GM19351 (cell line): ENCODE measurements around the gene ZCCHC7.
"Not testable (repeated sequence)": the region's sequence is repeated elsewhere in the genome, so short reads cannot be mapped to it uniquely, and the experiment has no call there.

Source experiments
- ATAC-seq: cut with Tn5 transposase; IDR thresholded peaks from one replicate; pipeline ENCODE4 v1.9.1; 2021; ENCODE audit warnings: mild to moderate bottlenecking, moderate library complexity; ENCODE audit not compliant: unreplicated experiment

The ZCCHC7 gene

DNA sequence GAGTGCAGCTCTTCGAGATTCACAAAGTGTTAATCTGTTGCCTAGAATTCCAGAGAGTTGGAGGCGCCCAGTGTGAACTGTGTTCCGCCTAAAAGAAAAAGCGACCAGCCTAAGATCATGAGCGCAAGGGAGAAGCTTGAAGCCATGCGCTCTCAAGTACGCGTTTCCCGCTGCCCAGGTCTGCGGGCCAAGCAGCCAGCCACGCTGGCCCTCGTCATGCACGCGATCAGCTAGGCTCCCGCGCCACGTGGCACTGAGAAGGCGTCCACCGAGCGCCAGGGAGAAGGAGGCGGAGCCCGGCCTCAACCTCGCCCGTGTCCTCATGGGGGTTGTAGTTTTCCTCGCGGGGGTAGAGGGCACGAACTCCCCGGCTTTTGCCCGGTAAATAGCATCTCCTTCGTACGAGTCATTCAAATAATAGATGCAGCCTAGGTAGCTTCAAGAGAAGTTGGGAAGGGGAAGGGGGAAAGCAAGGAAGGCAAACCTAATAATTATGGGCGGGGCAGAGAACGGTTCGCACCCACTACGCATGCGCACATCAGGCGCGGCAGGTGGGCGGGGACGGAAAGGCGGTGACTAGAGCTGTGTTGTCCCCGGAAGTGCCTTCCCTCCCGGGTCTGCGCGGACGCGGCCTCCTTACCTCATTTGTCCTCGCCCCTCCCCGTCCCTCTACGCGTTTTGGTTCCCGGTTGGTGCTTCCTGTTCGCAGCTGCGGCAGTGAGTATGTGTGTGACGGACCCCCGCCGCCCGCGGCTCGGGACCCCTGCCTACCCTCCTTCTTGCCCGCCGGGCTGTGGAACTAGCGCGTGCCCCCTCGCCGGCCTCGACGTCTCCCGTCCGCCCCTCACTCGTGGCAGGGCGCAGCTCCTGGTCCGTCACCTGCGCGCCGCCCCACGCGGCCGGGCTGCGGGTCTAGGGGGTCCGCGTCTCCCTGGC lies at the start of gene ZCCHC7:
ZCCHC7 (plus strand) TSS at position 668 of the 936 bp plus-strand sequence.
- peak; percentile 93 for ATAC-seq

DNA sequence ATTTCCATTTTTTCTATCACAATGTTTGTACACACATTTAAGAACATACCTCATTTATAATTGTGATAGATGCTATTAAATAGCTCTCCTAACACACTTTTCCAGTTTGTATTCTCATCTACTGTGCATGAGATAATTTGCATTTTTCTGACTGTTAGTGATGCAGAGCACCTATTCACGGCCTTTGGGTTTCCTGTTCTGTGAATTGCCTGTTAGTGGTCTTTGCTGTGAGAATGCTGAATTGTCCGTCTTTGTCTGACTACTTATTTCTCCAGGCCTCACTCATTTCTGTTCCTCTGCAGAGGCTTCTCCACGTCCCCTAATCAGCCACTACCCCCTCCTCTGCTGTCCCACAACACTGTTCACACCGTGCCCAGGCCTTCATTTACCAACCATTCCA lies 45.6 kb upstream of the ZCCHC7 start:
- peak; percentile 53 for ATAC-seq

DNA sequence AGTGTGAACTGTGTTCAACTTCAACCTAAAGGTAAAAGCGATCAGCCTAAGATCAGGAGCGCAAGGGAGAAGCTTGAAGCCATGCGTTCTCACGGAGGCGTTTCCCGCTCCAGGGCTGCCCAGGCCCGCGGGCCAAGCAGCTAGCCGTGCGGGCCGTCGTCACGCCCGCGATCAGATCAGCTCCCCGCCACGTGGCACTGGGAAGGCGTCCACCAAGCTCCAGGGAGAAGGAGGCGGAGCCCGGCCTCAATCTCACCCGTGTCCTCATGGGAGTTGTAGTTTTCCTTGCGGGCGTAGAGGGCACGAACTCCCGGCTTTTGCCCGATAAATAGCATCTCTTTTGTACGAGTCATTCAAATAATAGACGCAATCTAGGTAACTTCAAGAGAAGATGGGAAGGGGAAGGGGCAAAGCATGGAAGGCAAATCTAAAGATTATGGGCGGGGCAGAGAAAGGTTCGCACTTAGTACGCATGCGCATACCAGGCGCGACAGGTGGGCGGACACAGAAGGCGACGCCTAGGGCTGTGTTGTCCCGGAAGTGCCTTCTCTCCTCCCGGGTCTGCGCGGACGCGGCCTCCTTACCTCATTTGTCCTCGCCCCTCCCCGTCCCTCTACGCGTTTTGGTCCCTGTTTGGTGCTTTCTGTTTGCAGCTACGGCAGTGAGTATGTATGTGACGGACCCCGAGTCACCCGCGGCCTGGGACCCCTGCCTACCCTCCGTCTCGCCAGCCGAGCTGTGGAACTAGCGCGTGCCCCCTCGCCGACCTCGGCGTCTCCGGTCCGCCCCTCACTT lies 40.8 kb upstream of the ZCCHC7 start:
- peak; percentile 89 for ATAC-seq

DNA sequence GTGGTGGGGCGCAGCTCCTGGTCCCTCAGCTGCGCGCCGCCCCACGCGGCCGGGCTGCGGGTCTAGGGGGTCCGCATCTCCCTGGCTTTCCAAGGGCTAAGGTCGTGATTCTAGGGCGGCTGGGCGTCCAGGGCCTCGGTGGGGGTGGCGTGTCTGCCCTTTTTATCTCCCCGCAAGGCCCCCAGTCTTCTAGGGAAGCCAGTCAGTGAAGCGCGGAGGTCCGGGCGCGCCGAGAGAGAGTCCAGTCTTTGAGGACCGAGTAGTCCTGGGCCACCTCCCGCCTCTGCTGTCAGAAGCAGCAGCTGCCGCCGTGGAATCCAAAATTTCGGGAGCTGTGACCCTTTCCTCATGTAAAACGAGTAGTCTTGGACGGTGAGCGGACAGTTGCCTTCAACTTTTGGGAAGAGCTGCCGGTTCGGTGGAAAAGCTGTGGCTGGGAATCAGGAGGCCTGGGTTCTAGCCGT lies 40.2 kb upstream of the ZCCHC7 start:
- ATAC-seq: not testable (repeated sequence)

DNA sequence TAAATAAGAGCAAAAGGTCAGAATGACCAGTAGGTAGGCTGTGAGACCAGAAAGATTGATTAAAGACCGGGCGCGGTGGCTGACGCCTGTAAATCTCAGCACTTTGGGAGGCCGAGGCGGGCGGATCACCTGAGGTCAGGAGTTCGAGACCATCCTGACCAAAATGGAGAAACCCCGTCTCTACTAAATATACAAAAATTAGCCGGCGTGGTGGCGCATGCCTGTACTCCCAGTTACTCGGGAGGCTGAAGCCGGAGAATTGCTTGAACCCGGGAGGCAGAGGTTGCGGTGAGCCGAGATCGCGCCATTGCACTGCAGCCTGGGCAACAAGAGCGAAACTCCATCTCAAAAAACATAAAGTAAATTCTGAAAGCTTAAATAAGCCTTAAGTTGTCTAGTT lies 38.9 kb upstream of the ZCCHC7 start:
- not testable (repeated sequence) for ATAC-seq

DNA sequence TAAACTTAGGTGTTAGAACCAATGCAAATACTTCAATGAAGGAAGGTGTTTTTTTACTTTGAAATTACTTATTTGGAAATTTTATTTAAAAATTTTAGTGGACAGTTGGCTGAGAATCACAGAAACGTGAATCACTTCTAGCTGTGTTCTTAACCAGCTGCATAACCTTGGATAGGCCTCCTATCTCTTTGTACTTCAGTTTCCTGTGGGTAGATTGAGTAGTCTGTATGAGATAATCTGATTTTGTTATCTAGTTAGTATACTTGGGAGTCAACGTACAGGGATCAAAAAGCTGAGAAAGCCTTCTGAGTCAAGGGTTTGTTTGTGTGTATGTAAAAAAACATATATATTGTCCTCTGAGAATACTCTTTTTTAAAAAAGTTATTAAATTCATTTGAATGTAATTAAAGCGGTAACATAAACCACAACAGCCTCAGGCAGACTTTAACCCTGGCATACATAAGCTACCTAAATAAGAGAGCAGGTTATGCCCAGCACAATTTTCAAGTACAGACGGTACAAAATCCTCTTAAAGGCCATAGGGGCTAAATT lies 38.1 kb upstream of the ZCCHC7 start:
- no peak for ATAC-seq

DNA sequence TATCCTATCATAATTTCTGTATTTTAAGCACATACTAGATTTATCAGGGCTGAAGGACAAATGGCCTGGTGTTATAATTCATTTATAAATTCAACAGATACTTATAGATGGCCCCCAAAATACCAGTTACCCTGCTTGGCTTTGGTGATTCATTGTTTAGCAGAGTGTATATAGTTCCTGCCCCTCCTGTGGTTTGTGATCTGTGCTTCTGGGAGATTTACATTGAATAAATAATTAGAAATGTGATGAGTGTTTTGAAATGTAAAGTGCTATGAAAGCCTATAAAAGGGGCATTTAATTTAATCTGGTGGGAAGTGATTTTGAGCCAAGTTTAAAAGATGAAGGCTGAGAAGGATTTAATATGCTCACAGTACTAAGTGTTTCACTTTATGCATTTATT lies 36.7 kb upstream of the ZCCHC7 start:
- no peak for ATAC-seq

DNA sequence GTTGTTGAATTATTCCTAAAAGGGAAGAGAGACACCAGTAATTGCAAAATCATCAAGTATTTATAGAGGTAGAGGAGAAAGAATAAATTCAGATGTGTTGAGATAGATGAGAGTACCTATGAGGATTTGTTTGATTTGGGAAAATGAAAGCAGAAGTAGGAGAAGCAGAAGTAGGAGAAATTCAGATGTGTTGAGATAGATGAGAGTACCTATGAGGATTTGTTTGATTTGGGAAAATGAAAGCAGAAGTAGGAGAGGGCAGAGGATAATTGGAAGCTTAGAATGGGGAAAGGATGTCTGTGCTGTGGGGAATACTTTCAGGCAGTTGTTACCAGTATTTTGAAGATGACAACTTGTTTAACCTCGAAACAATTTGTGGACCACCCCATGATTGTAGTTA lies 35.1 kb upstream of the ZCCHC7 start:
- no peak for ATAC-seq

DNA sequence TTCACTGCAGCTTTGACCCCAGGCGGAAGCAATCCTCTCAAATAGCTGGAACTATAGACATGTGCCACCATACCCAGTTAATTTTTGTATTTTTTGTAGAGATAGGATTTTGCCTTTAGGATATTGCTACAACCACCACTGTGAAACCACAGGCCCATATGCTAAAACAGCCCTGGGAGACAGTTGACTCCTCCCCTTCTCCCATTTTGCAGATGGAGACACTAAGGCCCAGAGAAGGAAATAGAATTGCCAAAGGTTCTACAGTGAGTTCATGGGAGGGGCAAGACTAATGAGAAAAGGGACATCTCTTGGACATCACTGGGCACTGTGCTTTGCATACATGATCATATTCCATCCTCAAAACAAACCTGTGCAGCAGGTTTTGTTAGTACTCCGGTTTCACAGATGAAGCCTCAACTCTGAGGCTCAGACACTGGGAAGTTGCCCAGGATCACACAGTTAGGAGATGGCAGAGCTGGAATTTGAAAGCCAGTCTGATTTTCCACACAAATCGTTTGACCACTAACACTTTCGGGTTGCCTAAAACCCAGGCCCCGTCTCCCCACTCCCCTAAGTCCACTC lies 27.6 kb upstream of the ZCCHC7 start:
- not testable (repeated sequence) for ATAC-seq

DNA sequence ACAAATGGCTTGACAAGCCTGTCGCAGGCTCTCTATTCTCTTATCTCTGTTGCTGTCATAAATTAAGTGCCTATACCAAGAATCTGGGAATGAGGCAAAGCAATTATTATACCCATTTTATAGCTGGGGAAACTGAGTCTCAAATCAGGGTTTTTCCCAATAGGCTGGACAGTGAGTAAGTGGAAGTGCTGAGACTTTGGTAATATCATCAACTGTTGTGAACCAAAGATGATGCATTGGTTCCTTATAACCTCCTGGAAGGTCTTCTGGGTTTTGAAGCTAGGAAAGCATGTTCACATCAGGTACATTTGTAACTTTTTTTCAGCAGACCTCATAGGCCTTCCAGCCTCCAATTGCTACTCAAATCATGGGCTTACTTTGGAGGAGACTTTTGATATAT lies 25.6 kb upstream of the ZCCHC7 start:
- no peak for ATAC-seq

DNA sequence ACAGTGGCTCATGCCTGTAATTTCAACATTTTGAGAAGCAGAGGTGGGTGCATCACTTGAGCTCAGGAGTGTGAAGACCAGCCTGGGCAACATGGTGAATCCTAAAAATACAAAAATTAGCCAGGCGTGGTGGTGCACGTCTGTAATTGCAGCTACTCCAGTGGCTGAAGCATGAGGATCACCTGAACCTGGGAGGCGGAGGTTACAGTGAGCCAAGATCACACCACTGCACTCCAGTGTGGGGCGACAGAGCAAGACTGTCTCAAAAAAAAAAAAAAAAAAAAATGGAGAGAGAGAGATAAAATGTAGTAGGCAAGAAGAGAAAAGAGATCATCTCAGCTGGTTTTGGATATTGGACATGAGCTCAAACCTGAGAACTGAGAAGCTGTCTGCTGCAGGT lies 23.7 kb upstream of the ZCCHC7 start:
- ATAC-seq: no peak

DNA sequence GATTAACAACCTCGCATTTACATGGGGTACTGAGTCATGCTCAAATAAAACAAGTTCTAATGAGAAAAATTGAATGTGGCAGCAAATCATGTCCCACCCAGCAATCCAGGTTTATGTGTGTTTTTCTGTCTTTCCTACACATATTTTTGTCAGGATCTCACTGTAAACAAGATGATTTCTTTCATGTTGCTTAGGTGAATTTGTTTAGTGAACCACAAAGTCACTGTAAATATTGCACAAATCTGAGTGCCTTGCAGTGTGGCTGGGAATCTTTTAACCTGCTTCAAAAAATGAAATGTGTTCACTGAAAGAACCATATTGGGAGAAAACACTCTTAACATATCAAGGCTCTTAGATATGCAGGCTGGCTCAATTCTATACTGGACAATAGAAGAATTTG lies 23.1 kb upstream of the ZCCHC7 start:
- ATAC-seq: no peak

DNA sequence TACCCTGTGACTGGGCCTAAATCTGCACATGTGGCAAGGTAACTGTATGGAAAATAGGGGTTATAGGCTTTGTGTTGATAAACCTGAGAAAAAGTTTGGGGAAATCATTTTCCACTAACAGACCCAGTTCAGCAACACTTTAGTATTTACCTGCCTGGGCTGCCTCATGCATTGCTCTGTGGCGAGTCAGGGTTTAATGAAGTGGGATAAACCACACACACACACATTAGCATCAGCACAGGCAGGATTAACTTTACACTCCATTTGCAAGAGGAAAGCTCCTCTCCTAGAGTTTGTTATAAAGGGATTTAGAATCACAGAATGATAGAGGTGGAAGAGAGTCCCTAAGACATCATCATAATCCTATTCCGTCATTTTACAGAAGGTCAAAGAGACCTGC lies 20.0 kb upstream of the ZCCHC7 start:
- ATAC-seq: no peak

DNA sequence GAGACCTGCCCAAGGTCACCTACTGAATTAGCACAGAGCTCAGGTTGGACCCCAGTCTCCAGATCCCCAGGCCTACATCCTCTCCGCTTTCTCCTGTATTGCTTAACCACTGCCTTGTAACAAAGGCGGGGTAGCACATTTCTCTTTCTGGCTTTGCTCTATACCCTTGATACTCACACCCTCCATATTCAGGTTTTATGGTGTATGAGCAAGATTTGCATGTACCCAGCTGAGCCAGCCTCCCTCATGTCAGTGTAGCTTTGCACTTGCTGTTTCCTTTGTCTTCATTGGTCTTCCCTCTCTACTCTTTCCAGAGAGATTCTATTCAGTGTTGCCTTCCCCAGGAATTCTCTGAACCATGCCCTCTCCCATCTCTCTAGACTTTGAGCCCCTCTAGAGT lies 19.6 kb upstream of the ZCCHC7 start:
- no peak for ATAC-seq

DNA sequence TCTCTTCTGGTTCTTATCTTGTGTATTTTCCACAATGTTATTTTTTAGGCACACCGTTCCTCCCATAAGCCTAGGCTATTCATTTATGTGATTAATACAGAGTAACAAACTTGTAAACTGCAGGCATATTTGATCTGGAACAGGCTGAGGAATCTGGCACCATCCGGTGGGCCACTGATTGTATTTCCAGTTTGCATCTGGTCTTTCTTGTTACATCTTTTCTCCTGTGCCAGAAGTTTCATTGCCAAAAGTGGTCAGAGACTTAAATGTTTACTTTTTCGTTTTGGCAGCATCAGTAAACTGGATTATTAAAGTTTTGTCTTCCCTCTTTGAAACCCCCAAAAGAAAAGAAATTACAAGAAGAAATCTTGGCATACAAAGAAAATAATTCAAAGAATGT lies 17.9 kb upstream of the ZCCHC7 start:
- ATAC-seq: no peak

DNA sequence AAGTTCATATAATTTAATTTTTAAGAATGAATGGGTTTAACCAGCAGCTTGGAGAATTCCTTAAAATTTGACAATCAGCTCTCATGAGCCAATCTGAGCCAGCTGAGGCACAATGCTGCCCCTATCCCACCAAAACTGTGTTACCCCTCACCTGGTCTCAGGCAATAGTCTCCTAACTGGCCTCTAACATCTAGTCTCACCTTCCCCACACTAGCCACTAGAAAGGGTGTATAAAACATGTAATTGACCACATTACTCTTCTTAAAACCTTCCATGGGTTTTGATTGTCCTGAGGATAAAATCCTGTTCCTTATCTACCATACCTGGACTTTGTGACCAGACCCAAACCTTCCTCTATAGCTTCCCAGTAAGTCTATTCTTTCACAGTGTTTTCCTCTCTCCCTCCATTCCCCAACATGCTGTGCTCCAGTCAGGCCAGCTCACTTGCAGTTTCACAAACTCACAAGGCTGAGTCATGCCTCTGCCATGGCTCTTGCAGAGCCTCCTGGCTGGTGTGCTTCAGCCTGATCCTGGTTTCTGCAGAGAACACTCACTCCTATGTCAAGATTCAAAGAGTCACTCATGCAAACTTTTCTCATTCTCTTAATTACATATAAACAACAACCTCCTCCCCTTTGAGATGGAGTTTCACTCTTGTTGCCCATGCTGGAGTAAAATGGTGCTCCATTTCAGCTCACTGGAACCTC lies 16.0 kb upstream of the ZCCHC7 start:
- ATAC-seq: no peak

DNA sequence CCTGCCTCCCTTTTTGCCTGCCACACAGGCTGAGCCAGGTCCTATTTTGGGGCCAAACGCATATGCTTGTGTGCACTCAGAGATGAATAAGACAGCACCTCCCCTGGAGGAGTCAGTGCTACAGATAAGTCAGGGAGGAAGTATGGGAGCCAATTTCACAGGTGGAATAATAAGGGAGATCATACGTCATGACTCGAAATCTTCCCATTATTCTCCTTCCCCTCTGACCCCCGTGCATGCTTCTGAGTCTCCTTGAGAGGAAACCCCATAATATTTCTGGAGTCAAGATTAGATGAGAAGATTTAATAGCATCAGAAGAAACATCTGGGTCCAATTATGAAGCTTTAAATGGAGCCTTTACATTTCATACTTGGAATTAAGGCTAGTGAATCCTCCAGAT lies 15.1 kb upstream of the ZCCHC7 start:
- no peak for ATAC-seq

DNA sequence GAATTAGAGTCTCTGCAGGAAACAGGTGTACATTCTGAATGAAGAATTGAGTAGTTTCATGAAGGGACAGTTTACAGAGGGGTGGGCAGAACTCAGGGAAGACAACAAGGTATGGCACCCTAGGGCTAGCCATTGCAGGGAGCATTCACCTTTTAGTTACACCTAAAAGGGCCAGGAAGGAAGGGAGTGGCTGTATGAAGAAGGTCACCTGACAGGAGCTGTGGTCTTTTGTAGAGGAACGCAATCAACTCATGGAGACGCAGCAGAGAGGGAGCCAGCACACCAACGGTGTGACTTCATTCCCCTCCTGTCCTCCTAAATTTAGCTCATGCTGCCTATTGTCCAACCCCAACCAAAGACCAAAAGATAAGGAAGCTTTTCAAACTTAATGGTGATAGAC lies 12.7 kb upstream of the ZCCHC7 start:
- ATAC-seq: no peak

DNA sequence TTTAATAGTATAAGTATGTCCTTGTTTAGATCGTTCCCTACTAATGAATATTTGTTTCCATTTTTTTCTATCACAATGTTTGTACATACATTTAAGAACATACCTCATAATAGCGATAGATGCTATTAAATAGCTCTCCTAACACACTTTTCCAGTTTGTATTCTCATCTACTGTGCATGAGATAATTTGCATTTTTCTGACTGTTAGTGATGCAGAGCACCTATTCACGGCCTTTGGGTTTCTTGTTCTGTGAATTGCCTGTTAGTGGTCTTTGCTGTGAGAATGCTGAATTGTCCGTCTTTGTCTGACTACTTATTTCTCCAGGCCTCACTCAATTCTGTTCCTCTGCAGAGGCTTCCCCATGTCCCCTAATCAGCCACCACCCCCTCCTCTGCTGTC lies 5.9 kb upstream of the ZCCHC7 start:
- ATAC-seq: not testable (repeated sequence)

DNA sequence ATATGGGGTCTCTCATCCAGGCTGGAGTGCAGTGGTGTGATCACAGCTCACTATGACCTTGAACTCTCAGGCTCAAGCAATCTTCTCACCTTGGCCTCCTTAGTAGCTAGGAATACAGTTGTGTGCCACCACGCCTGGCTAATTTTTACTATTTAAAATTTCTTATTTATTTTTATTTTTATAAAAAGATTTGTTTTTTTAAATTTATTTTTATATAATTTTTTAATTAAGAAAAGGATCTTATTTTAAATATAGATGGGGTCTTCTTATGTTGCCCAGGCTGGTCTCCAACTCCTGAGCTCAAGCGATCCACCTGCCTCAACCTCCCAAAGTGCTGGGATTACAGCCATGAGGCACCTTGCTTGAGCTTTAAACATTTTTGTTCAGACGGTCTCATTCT lies 2.4 kb upstream of the ZCCHC7 start:
- ATAC-seq: no peak

DNA sequence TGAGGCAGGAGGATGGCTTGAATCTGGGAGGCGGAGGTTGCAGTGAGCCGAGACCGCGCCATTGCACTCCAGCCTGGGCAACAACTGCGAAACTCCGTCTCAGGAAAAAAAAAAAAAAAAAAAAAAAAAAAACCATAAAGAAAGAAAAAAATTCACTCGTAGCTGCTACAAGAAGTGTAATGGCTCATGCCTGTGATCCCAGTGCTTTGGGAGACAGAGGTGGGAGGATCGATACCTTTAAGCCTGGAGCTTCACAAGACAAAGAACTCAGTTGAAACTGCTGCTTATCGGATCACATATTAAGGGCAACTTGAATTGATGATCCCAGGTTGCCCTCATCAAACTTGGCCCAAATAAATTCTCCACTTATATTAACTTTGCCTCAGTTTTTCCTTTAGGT lies 1.0 kb upstream of the ZCCHC7 start:
- ATAC-seq: no peak
